NCI-H2196 treated with DMSO at 0.1 percent for 48 hours (cell line): ENCODE results near the gene EIF3F.
A peak's percentile ranks its signal among the peaks of the same experiment; 100 is the strongest.
"Not testable (repeated sequence)": the region's sequence is repeated elsewhere in the genome, so short reads cannot be mapped to it uniquely, and the experiment has no call there.

Experiments
- DNase-seq: peaks from one replicate; lab custom pipeline; 2025; ENCODE audit not compliant: unreplicated experiment; lab: John Stamatoyannopoulos, UW

Gene EIF3F

GRCh38 chr11:7987560-7987883 lies 385 bp downstream of the EIF3F start:
- DNase-seq, result not testable (repeated sequence)

- no peak for DNase-seq
Measured at GRCh38 chr11:7994581-7995278, 7.6 kb downstream of the EIF3F start.

GRCh38 chr11:7999795-8000194 lies 12.7 kb downstream of the EIF3F start:
- no peak for DNase-seq

GRCh38 chr11:8000390-8000789 lies 13.3 kb downstream of the EIF3F start:
- no peak for DNase-seq

- no peak for DNase-seq
Measured at GRCh38 chr11:8002676-8003075, 15.5 kb downstream of the EIF3F start.

- DNase-seq, result no peak
Measured at GRCh38 chr11:8003187-8003586, 16.1 kb downstream of the EIF3F start.

- DNase-seq, result no peak
Measured at GRCh38 chr11:8004008-8004407, 16.9 kb downstream of the EIF3F start.

GRCh38 chr11:8005556-8005955 lies 18.4 kb downstream of the EIF3F start:
- no peak for DNase-seq

- DNase-seq, result peak; percentile 33
Measured at GRCh38 chr11:8006349-8006977, 19.3 kb downstream of the EIF3F start.

GRCh38 chr11:8008212-8008611 lies 21.1 kb downstream of the EIF3F start:
- no peak for DNase-seq

GRCh38 chr11:8009856-8010255 lies 22.7 kb downstream of the EIF3F start:
- DNase-seq, result no peak

GRCh38 chr11:8011371-8011770 lies 24.2 kb downstream of the EIF3F start:
- no peak for DNase-seq

GRCh38 chr11:8011981-8012444 lies 24.9 kb downstream of the EIF3F start:
- no peak for DNase-seq

GRCh38 chr11:8013833-8014232 lies 26.7 kb downstream of the EIF3F start:
- no peak for DNase-seq

GRCh38 chr11:8015753-8016239 lies 28.7 kb downstream of the EIF3F start:
- no peak for DNase-seq

- DNase-seq, result no peak
Measured at GRCh38 chr11:8016440-8016839, 29.3 kb downstream of the EIF3F start.

- no peak for DNase-seq
Measured at GRCh38 chr11:8017071-8017470, 29.9 kb downstream of the EIF3F start.

- no peak for DNase-seq
Measured at GRCh38 chr11:8017894-8018483, 30.9 kb downstream of the EIF3F start.

- peak; percentile 55 for DNase-seq
Measured at GRCh38 chr11:8018484-8019313, 31.6 kb downstream of the EIF3F start.

- DNase-seq, result no peak
Measured at GRCh38 chr11:8019314-8020243, 32.4 kb downstream of the EIF3F start.
